ENCODE measurements around the gene ARHGEF10L.
A peak's percentile ranks its signal among the peaks of the same experiment; 100 is the strongest.
"Not testable (repeated sequence)": the region's sequence is repeated elsewhere in the genome, so short reads cannot be mapped to it uniquely, and the experiment has no call there.

ARHGEF10L gene

GRCh38 chr1:17621691-17622090 is 82.2 kb downstream of the ARHGEF10L start:
- CTCF ChIA-PET, result interaction anchor here (0.9 to 1.7 kb wide), 2 partner anchors 15 to 120 kb away, joined by 4 to 9 read pairs; no protein-coding TSS in a partner anchor
- no peak for DNase-seq (ENCODE audit: low read depth, low spot score)
- no peak overlapping the region for H3K4me3 ChIP-seq (ENCODE audit: low read depth, low read length)
- no peak for TF ChIP-seq CTCF (IDR thresholded peaks at IDR 0.05; ENCODE audit: insufficient read depth, low read length, missing control alignments)
- POLR2A ChIA-PET, result no interaction called here

- ChIA-PET CTCF (interaction anchor here (0.6 to 3.2 kb wide), 3 partner anchors 12 to 120 kb away, joined by 3 to 14 read pairs (median 3); no protein-coding TSS in a partner anchor), POLR2A (no interaction called here)
- no peak for TF ChIP-seq CTCF (IDR thresholded peaks at IDR 0.05; ENCODE audit: insufficient read depth, low read length, missing control alignments)
- no peak overlapping the region for H3K4me3 ChIP-seq (ENCODE audit: low read depth, low read length)
- DNase-seq (ENCODE audit: low read depth, low spot score), result no peak
Observed at GRCh38 chr1:17622823-17623222, 83.3 kb downstream of the ARHGEF10L start.

- H3K4me3 ChIP-seq (ENCODE audit: low read depth, low read length), result no peak overlapping the region
- POLR2A ChIA-PET, result no interaction called here
- no peak for TF ChIP-seq CTCF (IDR thresholded peaks at IDR 0.05; ENCODE audit: insufficient read depth, low read length, missing control alignments)
- CTCF ChIA-PET, result interaction anchor here (0.8 to 3.2 kb wide), 3 partner anchors 18 to 130 kb away, joined by 3 to 14 read pairs (median 4); no protein-coding TSS in a partner anchor
- no peak for DNase-seq (ENCODE audit: low read depth, low spot score)
Observed at GRCh38 chr1:17624611-17625233, 85.2 kb downstream of the ARHGEF10L start.

- no peak overlapping the region for H3K4me3 ChIP-seq (ENCODE audit: low read depth, low read length)
- ChIA-PET CTCF (interaction anchor here (0.7 to 2.1 kb wide), 3 partner anchors 21 to 125 kb away, joined by 3 to 9 read pairs (median 4); no protein-coding TSS in a partner anchor), POLR2A (no interaction called here)
- no peak for TF ChIP-seq CTCF (IDR thresholded peaks at IDR 0.05; ENCODE audit: insufficient read depth, low read length, missing control alignments)
- no peak for DNase-seq (ENCODE audit: low read depth, low spot score)
Observed at GRCh38 chr1:17627239-17628052, 87.9 kb downstream of the ARHGEF10L start.

- POLR2A ChIA-PET; DNase-seq (ENCODE audit: low read depth, low spot score); H3K4me3 ChIP-seq (ENCODE audit: low read depth, low read length): not testable (repeated sequence)
- CTCF ChIA-PET, result interaction anchor here (0.6 to 2.1 kb wide), 5 partner anchors 10 to 228 kb away, joined by 3 to 9 read pairs (median 6); no protein-coding TSS in a partner anchor
Observed at GRCh38 chr1:17629046-17629445, 89.5 kb downstream of the ARHGEF10L start.

- ChIA-PET CTCF (interaction anchor here (0.6 to 2.1 kb wide), 5 partner anchors 10 to 228 kb away, joined by 3 to 9 read pairs (median 6); no protein-coding TSS in a partner anchor), POLR2A (no interaction called here)
- no peak for DNase-seq (ENCODE audit: low read depth, low spot score)
- H3K4me3 ChIP-seq (ENCODE audit: low read depth, low read length), result no peak overlapping the region
- TF ChIP-seq CTCF (IDR thresholded peaks at IDR 0.05; ENCODE audit: insufficient read depth, low read length, missing control alignments), result peak; percentile 41
Observed at GRCh38 chr1:17629460-17629859, 90.0 kb downstream of the ARHGEF10L start.

All from AG04449 (cell line).